Dedifferentiated amniotic fluid mesenchymal stem cell (primary cell): ENCODE measurements around the gene EFCAB5.
"Not testable (repeated sequence)": the region's sequence is repeated elsewhere in the genome, so short reads cannot be mapped to it uniquely, and the experiment has no call there.

ENCODE experiments used
- DNase-seq: peaks from one replicate; pipeline ENCODE4 v3.0.0-alpha.2; 2016; ENCODE audit errors: extremely low spot score

The EFCAB5 gene

DNA sequence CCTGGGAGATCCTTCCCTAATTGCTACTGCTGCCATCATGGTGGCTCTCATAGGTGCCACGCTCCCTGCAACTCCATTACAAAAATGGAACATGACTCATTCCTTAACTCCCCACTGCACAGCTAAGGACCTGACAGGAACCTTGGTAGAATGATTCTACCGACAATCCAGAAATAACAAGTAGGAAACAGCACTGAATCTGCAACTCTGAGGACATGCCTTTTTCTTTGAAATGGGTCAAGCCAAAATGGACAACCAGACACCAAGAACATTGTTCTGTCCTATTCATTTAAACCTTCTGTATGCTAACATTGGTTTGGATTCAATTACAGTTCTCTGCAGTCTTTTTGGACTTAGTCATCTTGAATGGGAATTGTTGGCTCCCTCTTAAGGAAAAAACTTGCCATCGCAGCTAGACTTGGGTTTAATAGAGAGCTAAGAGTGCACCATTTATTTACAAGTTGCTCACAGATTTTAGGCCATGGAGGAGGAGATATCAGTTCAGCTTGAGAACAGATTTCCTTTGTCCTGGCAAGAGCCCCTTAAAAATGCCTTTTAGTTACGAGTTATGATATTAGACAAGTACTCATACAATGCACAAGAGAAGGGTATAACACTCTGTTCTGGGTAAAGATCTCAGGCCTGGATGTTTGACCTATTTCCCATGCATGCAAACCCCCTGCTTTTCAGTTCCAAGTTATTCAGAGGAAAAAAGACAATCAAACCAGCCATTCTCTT lies 154.2 kb downstream of the EFCAB5 start:
- peak; percentile 90 for DNase-seq

DNA sequence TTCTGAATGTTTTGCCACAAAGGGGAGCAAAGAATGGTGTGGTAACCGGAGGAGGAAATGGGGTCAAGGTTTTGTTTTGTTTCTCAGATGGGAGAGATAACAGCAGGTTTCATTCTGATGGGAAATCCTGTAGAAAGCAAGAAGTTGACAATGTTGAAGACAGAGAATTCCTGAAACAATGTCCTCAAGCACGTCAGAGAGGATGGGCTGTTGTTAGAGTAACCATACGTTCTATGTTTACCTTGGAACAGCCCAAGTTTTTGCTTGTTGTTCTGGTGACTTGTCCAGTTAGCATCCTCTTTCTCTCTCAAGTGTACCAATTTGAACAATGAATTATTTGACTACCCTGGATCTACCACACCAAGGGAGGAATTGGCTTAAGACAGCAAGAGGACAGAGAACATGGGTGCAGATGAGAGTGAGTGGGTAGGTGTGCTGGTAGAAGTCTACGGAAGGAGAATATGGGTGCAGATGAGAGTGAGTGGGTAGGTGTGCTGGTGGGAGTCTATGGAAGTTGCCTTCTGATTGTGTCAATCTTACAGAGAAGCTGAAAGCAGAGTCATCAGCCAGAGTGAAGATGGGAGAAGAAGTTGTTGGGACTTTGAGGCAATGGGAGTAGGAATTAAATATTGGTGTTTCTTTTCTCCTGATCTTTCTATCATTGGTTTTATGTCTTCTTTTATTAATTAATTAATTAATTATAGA lies 160.4 kb downstream of the EFCAB5 start:
- no peak for DNase-seq

DNA sequence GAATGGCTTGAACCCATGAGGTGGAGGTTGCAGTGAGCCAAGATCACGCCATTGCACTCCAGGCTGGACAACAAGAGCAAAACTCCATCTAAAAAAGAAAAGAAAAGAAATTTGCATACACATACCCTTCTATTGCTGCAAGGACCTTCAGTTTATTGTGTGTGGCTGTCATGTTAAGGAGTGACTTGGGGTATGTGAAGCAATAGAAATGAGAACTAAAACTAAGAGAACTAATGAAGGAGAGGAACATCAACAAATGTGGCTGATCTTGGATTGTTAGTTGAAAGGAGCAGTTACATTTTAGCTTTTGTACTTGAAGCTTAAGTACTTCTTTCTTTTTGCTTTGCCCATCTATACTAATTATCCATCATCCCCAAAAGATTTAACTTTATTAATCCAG lies 162.5 kb downstream of the EFCAB5 start:
- no peak for DNase-seq

DNA sequence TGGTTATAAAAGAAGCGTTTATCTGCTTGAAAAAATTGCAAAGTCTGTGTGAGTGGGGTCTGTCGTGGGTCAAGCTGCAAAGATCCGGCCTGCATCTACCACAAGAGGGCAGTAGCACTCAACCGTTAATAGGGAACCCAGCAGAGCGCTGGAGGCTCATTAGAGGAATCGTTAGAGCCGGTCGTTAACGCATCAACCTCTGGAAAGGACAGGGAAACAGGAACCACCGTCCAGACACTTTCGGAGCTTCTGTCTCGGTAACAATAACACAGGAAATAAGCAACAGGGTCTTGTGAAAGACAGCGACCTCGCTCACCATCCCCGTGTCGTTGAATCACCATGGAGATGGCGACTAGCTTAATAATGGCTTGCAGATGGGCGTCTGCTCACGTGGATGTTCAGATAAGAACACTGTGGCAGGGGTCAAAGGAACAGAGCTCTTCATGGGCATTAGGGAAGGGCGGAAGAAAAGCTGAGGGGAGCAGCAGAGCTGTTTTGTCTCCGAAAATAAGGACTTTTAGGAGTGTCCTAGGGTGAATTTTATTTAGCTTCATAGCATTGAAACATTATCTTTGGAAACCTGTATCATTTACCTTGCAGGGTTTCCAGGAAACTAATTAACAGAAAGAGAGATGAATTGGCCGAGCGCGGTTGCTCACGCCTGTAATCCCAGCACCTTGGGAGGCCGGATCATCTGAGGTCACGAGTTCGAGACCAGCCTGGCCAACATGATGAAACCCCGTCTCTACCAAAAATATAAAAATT lies 163.3 kb downstream of the EFCAB5 start:
- peak; percentile 77 for DNase-seq

DNA sequence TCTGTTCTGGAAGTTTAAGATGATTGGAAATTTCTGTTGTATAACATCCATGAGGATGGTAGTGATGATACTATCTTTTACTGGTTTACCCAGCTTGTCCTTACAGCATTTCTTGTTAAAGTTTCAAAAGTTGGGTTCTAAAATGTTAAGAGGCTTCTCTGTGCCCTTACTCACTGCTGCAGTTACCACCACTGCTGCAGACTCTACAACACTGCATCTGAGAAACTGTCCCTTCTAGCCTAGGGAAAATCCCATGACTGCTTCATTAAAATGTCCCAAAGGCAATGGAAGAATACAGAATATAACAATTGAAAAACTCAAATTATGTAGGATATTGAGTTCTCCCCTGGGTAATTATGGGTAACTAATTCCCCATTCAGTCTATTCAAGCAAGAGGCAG lies 171.4 kb downstream of the EFCAB5 start:
- no peak for DNase-seq

DNA sequence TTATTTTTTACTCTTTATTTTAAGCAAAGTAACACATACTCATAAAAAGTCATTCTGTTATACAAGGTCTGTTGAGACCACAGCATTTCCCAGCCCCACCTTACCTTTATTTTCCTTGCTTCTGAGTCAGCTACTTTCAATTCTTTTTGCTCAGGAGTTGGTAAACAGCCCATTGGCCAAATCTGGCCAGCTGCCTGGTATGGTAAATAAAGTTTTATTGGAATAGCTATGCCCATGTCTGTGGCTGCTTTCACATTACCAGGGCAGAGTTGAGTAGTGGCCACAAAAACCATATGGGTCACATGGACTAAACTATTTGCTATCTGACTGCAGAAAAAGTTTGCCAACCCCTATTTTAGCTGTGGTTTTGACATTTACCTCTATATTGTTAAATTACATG lies 171.8 kb downstream of the EFCAB5 start:
- DNase-seq, result no peak

DNA sequence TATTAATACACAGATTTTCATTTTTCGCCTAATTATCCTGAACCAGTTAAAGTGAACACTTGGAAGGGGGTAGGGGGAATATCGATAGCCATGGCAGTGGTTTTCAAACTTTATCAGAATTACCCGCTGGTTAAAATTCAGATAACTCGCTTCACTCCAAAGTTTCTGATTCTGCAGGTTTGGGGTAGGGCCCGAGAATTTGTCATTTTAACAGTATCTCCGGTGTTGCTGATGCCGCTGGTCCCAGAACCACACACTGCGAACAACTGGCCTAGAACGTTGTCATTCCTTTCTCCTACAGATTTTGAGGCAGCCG lies 174.9 kb downstream of the EFCAB5 start:
- no peak for DNase-seq

DNA sequence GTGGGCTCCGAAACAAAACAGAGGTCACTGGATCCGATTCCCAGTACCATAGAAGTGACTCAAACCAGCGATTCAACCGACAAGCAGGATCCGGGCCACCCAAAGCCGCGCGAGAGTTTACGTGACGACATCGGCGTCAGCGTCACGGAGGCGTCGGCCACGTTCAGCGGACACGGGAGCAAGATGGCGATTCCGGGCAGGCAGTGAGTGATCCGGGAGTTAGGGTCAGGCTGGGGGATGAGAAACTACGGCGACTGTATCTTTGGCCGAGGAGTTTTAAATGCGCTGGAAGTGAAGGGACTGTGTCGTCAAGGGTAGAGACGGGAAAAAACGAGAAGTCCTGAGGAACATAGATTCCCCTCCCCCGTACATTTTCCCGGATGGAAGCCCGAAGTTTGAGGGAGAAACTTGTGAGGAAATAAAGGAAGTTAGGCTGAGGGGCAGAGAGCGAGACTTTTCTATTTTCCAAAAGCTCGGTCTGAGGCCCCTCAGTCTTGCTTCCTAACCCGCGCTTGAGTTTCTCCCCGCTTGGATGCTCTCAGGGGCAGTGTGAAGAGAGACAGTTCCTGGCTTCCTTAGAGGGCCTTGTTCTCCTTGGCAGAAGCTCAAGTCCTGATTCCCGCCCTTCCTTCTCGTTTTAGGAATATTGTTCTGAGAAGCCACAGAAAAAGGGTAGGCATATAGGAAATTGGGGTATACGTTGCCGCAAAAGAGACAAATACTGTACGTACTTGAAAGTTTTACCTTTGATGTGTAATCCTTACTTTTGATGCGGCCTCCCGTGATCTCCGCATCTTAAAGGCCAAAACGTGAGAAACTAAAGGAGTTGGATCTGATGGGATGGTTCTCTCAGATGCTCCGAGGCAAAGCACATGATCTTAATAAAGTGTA lies 175.5 kb downstream of the EFCAB5 start, which contains the start of gene NSRP1:
Gene NSRP1, plus strand, starts transcription at position 156 of the 891 bp plus-strand sequence. Its CDS starts 28 bp downstream, at position 184.
- DNase-seq, result peak; percentile 96

DNA sequence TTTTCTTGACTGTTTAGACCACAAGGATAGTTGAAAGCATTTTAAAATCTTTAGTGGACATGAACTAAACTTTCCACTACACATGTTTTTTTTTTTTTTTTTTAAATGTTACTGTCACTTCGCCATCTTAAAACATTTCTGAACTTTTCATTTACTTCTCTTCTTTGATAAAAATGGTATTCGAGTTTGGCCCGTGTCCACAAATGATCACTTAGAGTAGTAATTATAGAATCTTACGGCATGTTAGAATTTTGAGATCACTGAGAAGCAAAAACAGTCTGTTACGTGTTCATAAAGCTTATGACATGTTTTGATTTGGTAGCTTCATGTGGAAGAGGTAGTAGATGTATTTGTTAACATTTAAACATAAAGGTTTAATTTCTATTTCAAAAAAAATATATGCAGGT lies 176.2 kb downstream of the EFCAB5 start:
- no peak for DNase-seq

DNA sequence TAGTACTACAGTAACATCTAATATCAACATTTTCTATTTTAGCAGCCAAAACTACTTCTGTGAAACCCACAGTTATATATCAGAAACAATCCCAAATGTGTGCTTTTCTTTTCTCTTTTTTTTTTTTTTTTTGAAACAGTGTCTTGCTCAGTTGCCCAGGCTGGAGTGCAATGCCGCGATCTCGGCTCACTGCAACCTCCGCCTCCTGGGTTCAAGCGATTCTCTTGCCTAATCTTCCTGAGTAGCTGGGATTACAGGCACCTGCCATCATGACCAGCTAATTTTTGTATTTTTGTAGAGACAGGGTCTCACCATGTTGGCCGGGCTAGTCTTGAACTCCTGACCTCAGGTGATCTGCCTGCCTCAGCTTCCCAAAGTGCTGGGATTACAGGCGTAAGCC lies 177.2 kb downstream of the EFCAB5 start:
- not testable (repeated sequence) for DNase-seq

DNA sequence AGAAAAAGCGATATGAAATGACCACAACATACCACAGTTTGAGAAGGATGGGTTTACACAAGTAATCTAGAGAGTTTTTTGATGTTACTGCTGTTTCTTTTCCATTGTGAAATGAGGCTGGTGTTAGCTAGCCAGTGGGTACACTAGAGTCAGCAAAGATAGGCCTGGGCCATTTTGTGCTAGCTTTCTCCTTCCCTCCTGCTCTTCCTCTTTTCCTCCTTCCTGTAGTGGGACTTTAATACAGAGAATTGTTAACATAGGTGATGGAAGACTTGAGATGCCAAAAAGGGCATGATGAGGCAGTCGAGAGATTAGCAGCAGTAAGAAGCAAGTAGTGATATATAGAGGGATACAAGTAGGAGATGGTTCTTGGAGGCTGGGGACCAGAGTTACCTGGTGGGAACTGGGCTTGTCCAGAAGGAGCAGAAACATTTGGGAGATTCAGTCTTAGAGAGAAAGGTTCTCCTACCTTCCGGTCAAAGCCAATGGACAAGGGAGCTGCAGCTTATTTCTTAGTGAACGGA lies 182.9 kb downstream of the EFCAB5 start:
- DNase-seq, result no peak

DNA sequence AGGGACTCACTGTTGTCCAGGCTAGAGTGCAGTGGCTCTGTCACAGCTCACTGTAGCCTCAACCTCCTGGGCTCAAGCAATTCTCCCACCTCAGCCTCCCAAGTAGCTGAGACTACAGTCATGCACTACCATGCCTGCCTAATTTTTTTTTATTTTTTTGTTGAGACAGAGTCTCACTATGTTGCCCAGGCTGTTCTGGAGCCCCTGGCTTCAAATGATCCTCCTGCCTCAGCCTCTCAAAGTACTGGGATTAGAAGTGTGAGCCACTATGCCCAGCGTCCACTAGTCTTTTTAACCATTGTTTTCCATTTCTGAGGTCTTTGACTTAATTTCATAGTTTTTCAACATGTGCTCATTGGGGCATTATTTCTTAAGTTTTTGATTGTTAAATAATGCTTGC lies 188.7 kb downstream of the EFCAB5 start:
- no peak for DNase-seq

DNA sequence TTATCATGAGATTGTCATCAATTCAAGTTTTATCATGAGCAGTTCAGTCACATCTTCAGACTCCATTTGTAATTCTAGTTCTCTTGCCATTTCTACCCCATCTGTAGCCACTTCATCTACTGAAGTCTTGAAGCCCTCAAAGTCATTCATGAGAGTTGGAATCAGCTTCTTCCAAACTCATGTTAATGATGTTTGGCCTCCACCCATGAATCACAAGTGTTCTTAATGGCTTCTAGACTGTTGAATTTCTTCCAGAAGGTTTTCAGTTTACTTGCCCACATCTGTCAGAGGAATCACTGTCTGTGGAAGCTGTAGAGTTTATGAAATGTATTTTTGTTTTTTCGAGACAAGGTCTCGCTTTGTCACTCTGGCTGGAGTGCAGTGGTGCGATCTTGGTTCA lies 191.2 kb downstream of the EFCAB5 start:
- no peak for DNase-seq

DNA sequence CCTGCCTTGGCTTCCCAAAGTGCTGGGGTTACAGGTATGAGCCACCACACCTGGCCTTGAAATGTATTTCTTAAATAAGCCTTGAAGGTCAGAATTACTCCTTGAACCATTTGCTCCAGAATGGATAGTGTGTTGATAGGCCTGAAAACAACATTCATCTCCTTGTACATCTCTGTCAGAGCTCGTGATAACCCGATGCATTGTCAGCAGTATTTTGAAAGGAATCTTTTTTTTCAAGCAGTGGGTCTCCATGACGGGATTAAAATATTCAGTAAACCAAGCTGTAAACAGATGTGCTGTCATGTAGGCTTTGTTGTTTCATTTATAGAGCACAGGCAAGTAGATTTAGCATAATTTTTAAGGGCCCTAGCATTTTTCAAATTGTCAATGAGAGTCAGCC lies 191.8 kb downstream of the EFCAB5 start:
- DNase-seq, result no peak

DNA sequence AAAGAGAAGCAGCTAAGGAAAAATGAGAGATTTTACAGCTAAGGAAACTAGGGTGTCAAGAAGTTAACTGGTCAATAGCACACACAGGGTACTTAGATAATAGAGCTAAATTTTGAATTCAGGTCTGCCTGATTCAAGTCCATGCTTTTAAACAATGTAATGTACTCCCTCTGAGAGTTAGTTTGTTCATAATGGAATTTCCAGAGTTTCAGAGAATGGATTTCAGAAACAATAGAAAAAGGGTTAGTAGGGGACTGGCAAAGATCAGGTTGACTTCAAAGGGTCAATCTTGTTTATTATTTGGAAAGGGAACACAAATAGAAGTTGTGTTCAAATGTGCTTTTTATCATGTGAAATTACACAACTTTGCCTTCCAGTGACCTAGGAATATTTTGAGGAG lies 193.1 kb downstream of the EFCAB5 start:
- no peak for DNase-seq

DNA sequence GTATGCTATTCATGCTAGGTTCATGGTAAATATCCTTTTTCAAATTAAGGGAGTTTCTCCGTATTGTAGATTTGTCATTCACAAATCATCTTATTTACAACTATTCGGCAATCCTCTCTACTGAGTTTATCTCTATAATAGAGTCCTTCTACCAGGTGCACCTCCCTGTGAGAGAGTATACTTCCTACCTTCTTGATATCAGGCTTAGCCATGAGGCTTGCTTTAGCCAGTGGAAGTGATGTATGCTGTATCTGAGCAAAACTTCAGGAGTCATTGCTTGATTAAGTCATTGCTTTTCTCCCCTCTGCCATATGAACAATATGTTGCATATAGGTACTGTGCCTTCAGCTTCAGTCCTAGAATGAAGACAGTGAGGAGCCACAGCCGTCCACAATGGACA lies 195.7 kb downstream of the EFCAB5 start:
- DNase-seq, result no peak

DNA sequence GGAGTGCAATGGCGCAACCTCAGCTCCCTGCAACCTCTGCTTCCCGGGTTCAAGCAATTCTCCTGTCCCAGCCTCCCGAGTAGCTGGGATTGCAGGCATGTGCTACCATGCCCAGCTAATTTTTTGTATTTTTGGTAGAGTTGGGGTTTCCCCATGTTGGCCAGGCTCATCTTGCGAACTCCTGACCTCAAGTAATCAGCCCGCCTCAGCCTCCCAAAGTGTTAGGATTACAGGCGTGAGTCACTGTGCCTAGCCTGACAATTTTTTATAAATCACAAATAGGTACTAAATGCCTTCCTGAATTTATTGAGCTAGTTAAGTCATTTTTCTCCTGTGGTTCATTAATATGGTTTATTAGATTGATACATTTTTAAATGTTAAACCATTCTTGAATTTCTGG lies 206.4 kb downstream of the EFCAB5 start:
- not testable (repeated sequence) for DNase-seq

DNA sequence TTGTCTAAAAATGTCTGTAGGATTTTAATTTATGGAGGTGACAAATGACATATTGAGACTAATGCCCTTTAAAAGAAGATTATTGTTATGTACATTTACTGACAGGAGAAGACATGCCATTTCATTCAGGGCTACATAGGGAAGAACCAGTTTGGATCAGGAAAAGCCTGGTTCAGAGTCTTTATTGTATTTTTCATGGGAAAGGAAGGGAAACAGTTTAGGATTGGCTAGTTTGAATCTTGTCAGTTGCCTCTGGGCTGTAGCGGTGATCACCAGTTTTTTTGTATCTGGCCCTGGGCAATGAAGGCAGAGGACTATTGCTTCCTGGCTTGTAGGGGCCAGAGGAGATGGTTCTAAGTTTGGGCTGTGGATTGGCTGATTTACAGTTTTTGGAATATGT lies 206.9 kb downstream of the EFCAB5 start:
- no peak for DNase-seq

DNA sequence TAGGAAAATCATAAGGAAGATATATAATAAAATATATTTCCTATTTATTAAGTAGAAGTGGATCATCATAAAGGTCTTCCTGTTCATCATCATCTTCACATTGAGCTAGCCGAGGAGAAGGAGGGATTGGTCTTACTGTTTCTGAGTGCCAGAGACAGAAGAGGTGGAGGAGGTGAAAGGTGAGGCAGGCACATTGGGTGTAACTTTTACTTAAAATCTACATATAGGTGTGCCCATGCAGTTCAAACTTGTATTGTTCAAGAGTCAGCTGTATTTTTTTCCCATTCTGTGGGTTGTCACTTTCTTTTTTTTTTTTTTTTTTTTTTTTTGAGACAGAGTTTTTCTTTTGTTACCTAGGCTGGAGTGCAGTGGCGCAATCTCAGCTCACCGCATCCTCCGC lies 210.0 kb downstream of the EFCAB5 start:
- no peak for DNase-seq

DNA sequence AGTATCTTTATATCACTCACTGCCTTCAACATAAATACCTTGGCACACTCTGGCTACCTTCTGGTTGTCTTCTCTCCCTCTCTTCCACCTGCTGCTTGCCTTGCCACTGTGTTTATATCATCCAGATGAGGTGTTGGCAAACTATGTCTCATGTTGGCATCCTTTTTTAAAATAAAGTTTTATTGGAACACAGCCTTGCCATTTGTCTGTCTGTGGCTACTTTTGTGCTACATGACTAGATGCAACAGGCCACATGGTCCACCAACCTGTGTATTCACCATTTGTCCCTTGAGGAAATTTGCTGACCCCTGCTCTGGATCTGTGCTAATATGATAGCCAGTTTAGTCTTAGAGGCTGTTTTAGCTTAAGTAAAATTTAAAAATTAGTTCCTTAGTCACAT lies 212.0 kb downstream of the EFCAB5 start:
- DNase-seq, result no peak

DNA sequence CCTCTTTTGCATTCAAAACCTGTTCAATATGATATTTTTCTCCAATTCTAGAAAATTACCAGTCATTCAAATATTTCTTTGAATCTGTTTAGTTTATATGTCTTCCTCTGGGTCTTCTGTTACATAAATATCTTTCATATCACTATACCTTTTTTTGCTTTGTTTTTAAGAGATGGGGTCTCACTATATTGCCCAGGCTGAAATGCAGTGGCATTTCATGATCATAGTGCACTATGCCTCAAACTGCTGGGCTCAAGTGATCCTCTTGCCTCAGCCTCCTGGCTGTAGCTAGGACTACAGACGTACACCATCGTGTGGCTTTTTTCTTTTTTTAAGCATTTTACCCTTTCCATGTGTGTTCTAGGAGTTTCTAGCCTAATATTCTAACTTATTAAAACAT lies 214.0 kb downstream of the EFCAB5 start:
- no peak for DNase-seq
